ENCODE results near the gene MFGE8.

The MFGE8 gene

GRCh38 chr15:88881775-88882174 lies 31.4 kb downstream of the MFGE8 start:
- no peak for DNase-seq (ENCODE audit: low read depth)
- TF ChIP-seq CTCF (IDR thresholded peaks at IDR 0.05; ENCODE audit: control insufficient read depth, insufficient read depth, low read depth, low read length, missing control alignments): no peak
- H3K4me3 ChIP-seq (ENCODE audit: control insufficient read depth, low read depth, low read length): no peak overlapping the region

GRCh38 chr15:88880944-88881740 lies 32.0 kb downstream of the MFGE8 start:
- no peak overlapping the region for H3K4me3 ChIP-seq (ENCODE audit: control insufficient read depth, low read depth, low read length)
- no peak for TF ChIP-seq CTCF (IDR thresholded peaks at IDR 0.05; ENCODE audit: control insufficient read depth, insufficient read depth, low read depth, low read length, missing control alignments)
- no peak for DNase-seq (ENCODE audit: low read depth)

GRCh38 chr15:88878720-88879184 lies 34.4 kb downstream of the MFGE8 start:
- no peak for DNase-seq (ENCODE audit: low read depth)
- peak; percentile 86 for TF ChIP-seq CTCF (IDR thresholded peaks at IDR 0.05; ENCODE audit: control insufficient read depth, insufficient read depth, low read depth, low read length, missing control alignments)
- H3K4me3 ChIP-seq (ENCODE audit: control insufficient read depth, low read depth, low read length): no peak overlapping the region

GRCh38 chr15:88877906-88878305 lies 35.3 kb downstream of the MFGE8 start:
- no peak for DNase-seq (ENCODE audit: low read depth)
- no peak overlapping the region for H3K4me3 ChIP-seq (ENCODE audit: control insufficient read depth, low read depth, low read length)
- no peak for TF ChIP-seq CTCF (IDR thresholded peaks at IDR 0.05; ENCODE audit: control insufficient read depth, insufficient read depth, low read depth, low read length, missing control alignments)

GRCh38 chr15:88877415-88877814 lies 35.8 kb downstream of the MFGE8 start:
- DNase-seq (ENCODE audit: low read depth): no peak
- no peak for TF ChIP-seq CTCF (IDR thresholded peaks at IDR 0.05; ENCODE audit: control insufficient read depth, insufficient read depth, low read depth, low read length, missing control alignments)

GRCh38 chr15:88876573-88876972 lies 36.6 kb downstream of the MFGE8 start:
- no peak overlapping the region for H3K4me3 ChIP-seq (ENCODE audit: control insufficient read depth, low read depth, low read length)
- no peak for DNase-seq (ENCODE audit: low read depth)
- no peak for TF ChIP-seq CTCF (IDR thresholded peaks at IDR 0.05; ENCODE audit: control insufficient read depth, insufficient read depth, low read depth, low read length, missing control alignments)

More at GRCh38 chr15:88877415-88877814, 35.8 kb downstream of the MFGE8 start:
- no peak overlapping the region for H3K4me3 ChIP-seq (ENCODE audit: control insufficient read depth, low read depth, low read length)

Measured in AG09309 (cell line).